Peyer's patch (tissue), 4 donors: Measurements from ENCODE around the gene PRR16. TPM values are rescaled to one million over a fixed set of nuclear protein-coding genes. Genes with fewer than 3 reads are reported as not detected.

Experiments used
- DNase-seq, 3 donors: peaks; one replicate each; pipeline ENCODE4 v3.0.0-alpha.2; 2017 to 2019
- H3K27ac ChIP-seq, 4 donors: fragments of 200-600 bp; sonication (generic); one replicate each; pipeline ENCODE4 v1.5.1; 2016 to 2019
- H3K27me3 ChIP-seq, 2 donors: fragments of 200-600 bp; sonication (generic); one replicate each; pipeline ENCODE4 v1.5.1; 2019
- H3K36me3 ChIP-seq, 3 donors: fragments of 200-600 bp; sonication (generic); one replicate each; pipeline ENCODE4 v1.5.1; 2016 to 2019
- H3K4me1 ChIP-seq, 4 donors: fragments of 200-600 bp; sonication (generic); one replicate each; pipeline ENCODE4 v1.5.1; 2016 to 2019
- H3K4me3 ChIP-seq, 4 donors: fragments of 200-600 bp; sonication (generic); 1 replicate in 3 of 4; 2 replicates in 1 of 4; pipeline ENCODE4 v1.5.1; 2016 to 2019; ENCODE audit warnings: mild to moderate bottlenecking in 1 of 4
- H3K9me3 ChIP-seq, 4 donors: fragments of 200-600 bp; sonication (generic); one replicate each; pipeline ENCODE4 v1.5.1; 2016 to 2019; ENCODE audit warnings: mild to moderate bottlenecking in 1 of 4
- CTCF ChIP-seq, 6 experiments: fragments of 450-650 bp in 4 of 6; fragments of 200-600 bp in 2 of 6; sonication (generic) in 1 of 6; IDR thresholded peaks; one replicate each; pipeline ENCODE4 v1.5.1; 2017 to 2019; ENCODE audit warnings: antibody characterized with exemption in 6 of 6, mild to moderate bottlenecking in 3 of 6, moderate library complexity in 1 of 6
- POLR2A ChIP-seq, 2 donors: fragments of 450-650 bp; IDR thresholded peaks; one replicate each; pipeline ENCODE4 v1.5.1; 2017; ENCODE audit warnings: antibody characterized with exemption in 2 of 2, mild to moderate bottlenecking in 2 of 2, moderate library complexity in 2 of 2
- total RNA-seq, 4 donors: library from RNA; depleted of rRNA; stranded (reverse); fragments of >200 nt; gene quantifications; one replicate each; pipeline ENCODE4 v1.1.0, GENCODE V29; 2016

Gene PRR16
- total RNA-seq, 4 donors from 2014 or later = 2.9 to 37.1 (median 3.8) TPM

- H3K36me3 ChIP-seq = no peaks in the 10 kb centered on the region
- H3K27me3 ChIP-seq = no peaks in the 10 kb centered on the region
- no peaks in the 10 kb centered on the region for H3K4me1 ChIP-seq
- no peak overlapping the region for H3K4me3 ChIP-seq
- no peak overlapping the region for H3K27ac ChIP-seq
- no peak for DNase-seq
- no peaks in the 10 kb centered on the region for H3K9me3 ChIP-seq
- no peak for TF ChIP-seq CTCF (IDR thresholded peaks at IDR 0.05)
- no peak for TF ChIP-seq POLR2A (IDR thresholded peaks at IDR 0.05)
These were observed 149.6 kb downstream of the PRR16 start for GRCh38 chr5:120613729-120614128.

GRCh38 chr5:120614531-120615180, 150.6 kb downstream of the PRR16 start:
- H3K4me3 ChIP-seq = no peak overlapping the region
- H3K4me1 ChIP-seq = no peaks in the 10 kb centered on the region
- no peaks in the 10 kb centered on the region for H3K9me3 ChIP-seq
- TF ChIP-seq POLR2A (IDR thresholded peaks at IDR 0.05) (no peak), CTCF (IDR thresholded peaks at IDR 0.05) (no peak)
- no peak overlapping the region for H3K27ac ChIP-seq
- no peaks in the 10 kb centered on the region for H3K36me3 ChIP-seq
- no peaks in the 10 kb centered on the region for H3K27me3 ChIP-seq
- no peak for DNase-seq

GRCh38 chr5:120615967-120616645, 152.0 kb downstream of the PRR16 start:
- TF ChIP-seq CTCF (IDR thresholded peaks at IDR 0.05) (no peak), POLR2A (IDR thresholded peaks at IDR 0.05) (no peak)
- no peak overlapping the region for H3K27ac ChIP-seq
- no peaks in the 10 kb centered on the region for H3K4me1 ChIP-seq
- no peaks in the 10 kb centered on the region for H3K9me3 ChIP-seq
- H3K4me3 ChIP-seq = no peak overlapping the region
- no peak for DNase-seq
- no peaks in the 10 kb centered on the region for H3K36me3 ChIP-seq
- no peaks in the 10 kb centered on the region for H3K27me3 ChIP-seq

GRCh38 chr5:120621339-120621738, 157.2 kb downstream of the PRR16 start:
- Histone ChIP-seq H3K9me3 (no peaks in the 10 kb centered on the region), H3K36me3 (no peaks in the 10 kb centered on the region), H3K27me3 (no peaks in the 10 kb centered on the region), H3K4me1 (no peaks in the 10 kb centered on the region), H3K4me3 (no peak overlapping the region), H3K27ac (no peak overlapping the region)
- DNase-seq = no peak
- no peak for TF ChIP-seq CTCF (IDR thresholded peaks at IDR 0.05)
- no peak for TF ChIP-seq POLR2A (IDR thresholded peaks at IDR 0.05)

GRCh38 chr5:120624021-120624563, 160.0 kb downstream of the PRR16 start:
- Histone ChIP-seq H3K27me3 (no peaks in the 10 kb centered on the region), H3K9me3 (no peaks in the 10 kb centered on the region), H3K4me3 (no peak overlapping the region), H3K36me3 (no peaks in the 10 kb centered on the region), H3K4me1 (no peaks in the 10 kb centered on the region), H3K27ac (no peak overlapping the region)
- no peak for TF ChIP-seq CTCF (IDR thresholded peaks at IDR 0.05)
- TF ChIP-seq POLR2A (IDR thresholded peaks at IDR 0.05) = no peak
- DNase-seq = no peak
